ENCODE measurements around the gene TPD52L1. TPM values are rescaled to one million over a fixed set of nuclear protein-coding genes. Genes with fewer than 3 reads are reported as not detected.

The TPD52L1 gene
- total and polyA plus RNA-seq, 2 experiments from 2014 or later: 22.8 to 24.0 TPM

GRCh38 chr6:125211352-125211751, 57.8 kb downstream of the TPD52L1 start (continued):
- TF ChIP-seq REST (IDR thresholded peaks at IDR 0.05; ENCODE audit: unreplicated experiment) (no peak), CTCF (conservative IDR thresholded peaks at IDR 0.05; ENCODE audit: low read depth in 2 of 2) (no peak), EZH2 (IDR thresholded peaks at IDR 0.05; ENCODE audit: low read depth, unreplicated experiment) (no peak), EZH2phosphoT487 (IDR thresholded peaks at IDR 0.05; ENCODE audit: unreplicated experiment) (no peak)
- TF ChIP-seq, protein P1, sequence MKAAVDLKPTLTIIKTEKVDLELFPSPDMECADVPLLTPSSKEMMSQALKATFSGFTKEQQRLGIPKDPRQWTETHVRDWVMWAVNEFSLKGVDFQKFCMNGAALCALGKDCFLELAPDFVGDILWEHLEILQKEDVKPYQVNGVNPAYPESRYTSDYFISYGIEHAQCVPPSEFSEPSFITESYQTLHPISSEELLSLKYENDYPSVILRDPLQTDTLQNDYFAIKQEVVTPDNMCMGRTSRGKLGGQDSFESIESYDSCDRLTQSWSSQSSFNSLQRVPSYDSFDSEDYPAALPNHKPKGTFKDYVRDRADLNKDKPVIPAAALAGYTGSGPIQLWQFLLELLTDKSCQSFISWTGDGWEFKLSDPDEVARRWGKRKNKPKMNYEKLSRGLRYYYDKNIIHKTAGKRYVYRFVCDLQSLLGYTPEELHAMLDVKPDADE (IDR thresholded peaks at IDR 0.05): no peak

DNA sequence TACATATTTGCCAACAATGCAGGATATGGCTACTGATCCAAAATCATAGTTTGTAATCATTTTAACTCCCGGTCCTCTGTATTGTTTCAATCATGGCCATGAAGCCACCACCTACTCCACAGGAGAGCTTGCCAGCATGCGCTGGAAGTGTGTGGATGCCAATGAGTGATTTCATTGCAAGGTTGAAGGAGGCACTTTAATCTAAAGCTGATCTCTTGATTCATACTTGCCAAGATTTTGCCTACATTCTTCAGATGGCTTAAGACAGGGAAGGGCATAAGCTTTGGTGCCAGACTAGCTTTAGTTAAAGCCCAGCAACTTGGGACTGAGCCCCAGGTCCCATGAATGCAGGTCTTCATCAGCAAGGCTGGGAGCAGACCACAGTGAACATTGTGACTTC, 58.8 kb downstream of the TPD52L1 start:
- H3K9me2 ChIP-seq (ENCODE audit: insufficient read depth): peaks cover 6% of the 10 kb centered on the region; the same call in 1 of the 2 replicates
- Mint-ChIP-seq H3K4me1 (no peaks in the 10 kb centered on the region), H3K4me3 (no peak overlapping the region), H3K27me3 (ENCODE audit: insufficient read depth, low read depth, poor library complexity) (no peaks in the 10 kb centered on the region), H3K27ac (no peak overlapping the region), H3K9me3 (no peaks in the 10 kb centered on the region), H3K36me3 (ENCODE audit: low read depth) (no peaks in the 10 kb centered on the region)
- no peaks in the 10 kb centered on the region for H3K4me1 ChIP-seq (ENCODE audit: insufficient read depth)
- H3K4me2 ChIP-seq: no peak overlapping the region
- no peaks in the 10 kb centered on the region for H3F3A ChIP-seq (replicated peaks; ENCODE audit: low read depth)
- H3K4me3 ChIP-seq: no peak overlapping the region
- H3K36me3 ChIP-seq (ENCODE audit: insufficient read depth): no peaks in the 10 kb centered on the region
- no peaks in the 10 kb centered on the region for H3K79me2 ChIP-seq (replicated peaks; ENCODE audit: insufficient read depth)
- H4K20me1 ChIP-seq (replicated peaks; ENCODE audit: insufficient read depth): no peaks in the 10 kb centered on the region
- no peak overlapping the region for H3K27ac ChIP-seq (ENCODE audit: low read depth)
- H2AFZ ChIP-seq: no peak overlapping the region
- DNase-seq (ENCODE audit: low spot score): no peak
- H3K27me3 ChIP-seq (ENCODE audit: insufficient read depth): no peaks in the 10 kb centered on the region
- no peak for ATAC-seq
- TF ChIP-seq ZNF114 (CRISPR knock-in tag; IDR thresholded peaks at IDR 0.05): no peak
- no peak for TF ChIP-seq STAT1 (IDR thresholded peaks at IDR 0.05; ENCODE audit: unreplicated experiment)
- TF ChIP-seq CREB1 (CRISPR knock-in tag; IDR thresholded peaks at IDR 0.05; ENCODE audit: low read depth): no peak
- TF ChIP-seq POLR2AphosphoS5 (IDR thresholded peaks at IDR 0.05; ENCODE audit: low read depth): no peak
- TF ChIP-seq EZH2 (IDR thresholded peaks at IDR 0.05; ENCODE audit: low read depth, unreplicated experiment): no peak
- no peak for TF ChIP-seq ZNF331 (CRISPR knock-in tag; IDR thresholded peaks at IDR 0.05; ENCODE audit: low read depth)
- TF ChIP-seq, protein P1 (IDR thresholded peaks at IDR 0.05): no peak
- TF ChIP-seq CTCF (conservative IDR thresholded peaks at IDR 0.05; ENCODE audit: low read depth in 2 of 2): no peak
- TF ChIP-seq JUNB (IDR thresholded peaks at IDR 0.05; ENCODE audit: unreplicated experiment): no peak
- TF ChIP-seq EZH2phosphoT487 (IDR thresholded peaks at IDR 0.05; ENCODE audit: unreplicated experiment): no peak
- no peak for TF ChIP-seq NANOG (IDR thresholded peaks at IDR 0.05; ENCODE audit: borderline replicate concordance)

All from GM23338 (cell line).